Colonic mucosa (tissue), 4 donors: Measurements from ENCODE around the gene KCNK16. TPM values are rescaled to one million over a fixed set of nuclear protein-coding genes. Genes with fewer than 3 reads are reported as not detected.

ENCODE experiments used
- DNase-seq: peaks from one replicate; pipeline ENCODE4 v3.0.0-alpha.2; 2020
- H3K27ac ChIP-seq: fragments of 200-600 bp; one replicate; pipeline ENCODE4 v1.8.0; 2021
- H3K27me3 ChIP-seq: fragments of 200-600 bp; one replicate; pipeline ENCODE4 v1.8.0; 2021
- H3K36me3 ChIP-seq: fragments of 200-600 bp; one replicate; pipeline ENCODE4 v1.8.0; 2021
- H3K4me1 ChIP-seq: fragments of 200-600 bp; one replicate; pipeline ENCODE4 v1.8.0; 2021; ENCODE audit warnings: mild to moderate bottlenecking
- H3K4me3 ChIP-seq: fragments of 200-600 bp; one replicate; pipeline ENCODE4 v1.8.0; 2021
- H3K9ac ChIP-seq, 2 donors: one replicate each; pipeline ENCODE4 v1.7.0; 2013; ENCODE audit warnings: control low read depth in 2 of 2, low read depth in 2 of 2, low read length in 2 of 2
- H3K9me3 ChIP-seq: fragments of 200-600 bp; one replicate; pipeline ENCODE4 v1.8.0; 2021
- intact Hi-C: fragments of 100-400 bp; cut with DNase I; formaldehyde crosslinking; loops from one replicate; pipeline ENCODE4 v1.14.1; 2022
- total RNA-seq, 2 donors: library from RNA; stranded (reverse); fragmentation: NEBNext Ultra II Directional in 1 of 2; extraction: Animal tissue kit (Norgen Biotek cat#: 25700) in 1 of 2; gene quantifications; one replicate each; pipeline ENCODE4 v1.2.1, GENCODE V29; 2021
- TF ChIP-seq, protein P1 (sequence below): fragments of 200-600 bp; IDR thresholded peaks from one replicate; pipeline ENCODE4 v1.8.0; 2022; ENCODE audit warnings: antibody characterized with exemption, mild to moderate bottlenecking
- donor health status: healthy.
- donor health status: DM: no; HTN: no; CAD: no.
- donor health status: DM: no; HTN: no; CAD: no.

KCNK16 gene
- total RNA-seq, 2 donors from 2014 or later: not detected

DNA sequence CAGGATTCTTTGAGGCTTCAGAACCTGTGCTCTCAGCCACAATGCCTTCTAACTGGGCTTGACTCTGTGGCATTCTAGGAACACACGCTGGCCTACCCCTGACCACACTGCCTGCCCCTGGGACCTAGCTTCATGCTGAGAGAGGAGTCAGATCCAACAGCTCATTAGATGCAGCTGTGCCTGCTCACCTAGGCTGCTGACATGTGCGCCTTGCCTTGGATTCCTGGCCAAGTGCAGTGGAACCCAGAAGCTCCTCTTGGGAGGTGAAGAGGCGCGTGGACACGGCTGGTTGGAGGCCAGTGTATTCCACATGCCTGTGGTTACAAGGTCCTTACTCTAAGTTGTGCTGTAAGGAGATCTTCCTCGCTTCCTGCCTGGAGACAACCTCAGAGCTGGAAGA is 24.7 kb upstream of the KCNK16 start:
- Histone ChIP-seq H3K27ac (no peak overlapping the region), H3K9ac (no peak overlapping the region), H3K36me3 (no peaks in the 10 kb centered on the region), H3K9me3 (no peaks in the 10 kb centered on the region), H3K4me1 (no peaks in the 10 kb centered on the region), H3K27me3 (no peaks in the 10 kb centered on the region), H3K4me3 (no peak overlapping the region)
- intact Hi-C loops: loop anchor here (5.0 kb wide), 1 partner anchor 1480 kb away; no protein-coding TSS in a partner anchor
- TF ChIP-seq, protein P1, sequence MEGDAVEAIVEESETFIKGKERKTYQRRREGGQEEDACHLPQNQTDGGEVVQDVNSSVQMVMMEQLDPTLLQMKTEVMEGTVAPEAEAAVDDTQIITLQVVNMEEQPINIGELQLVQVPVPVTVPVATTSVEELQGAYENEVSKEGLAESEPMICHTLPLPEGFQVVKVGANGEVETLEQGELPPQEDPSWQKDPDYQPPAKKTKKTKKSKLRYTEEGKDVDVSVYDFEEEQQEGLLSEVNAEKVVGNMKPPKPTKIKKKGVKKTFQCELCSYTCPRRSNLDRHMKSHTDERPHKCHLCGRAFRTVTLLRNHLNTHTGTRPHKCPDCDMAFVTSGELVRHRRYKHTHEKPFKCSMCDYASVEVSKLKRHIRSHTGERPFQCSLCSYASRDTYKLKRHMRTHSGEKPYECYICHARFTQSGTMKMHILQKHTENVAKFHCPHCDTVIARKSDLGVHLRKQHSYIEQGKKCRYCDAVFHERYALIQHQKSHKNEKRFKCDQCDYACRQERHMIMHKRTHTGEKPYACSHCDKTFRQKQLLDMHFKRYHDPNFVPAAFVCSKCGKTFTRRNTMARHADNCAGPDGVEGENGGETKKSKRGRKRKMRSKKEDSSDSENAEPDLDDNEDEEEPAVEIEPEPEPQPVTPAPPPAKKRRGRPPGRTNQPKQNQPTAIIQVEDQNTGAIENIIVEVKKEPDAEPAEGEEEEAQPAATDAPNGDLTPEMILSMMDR: no peak
- DNase-seq: no peak

DNA sequence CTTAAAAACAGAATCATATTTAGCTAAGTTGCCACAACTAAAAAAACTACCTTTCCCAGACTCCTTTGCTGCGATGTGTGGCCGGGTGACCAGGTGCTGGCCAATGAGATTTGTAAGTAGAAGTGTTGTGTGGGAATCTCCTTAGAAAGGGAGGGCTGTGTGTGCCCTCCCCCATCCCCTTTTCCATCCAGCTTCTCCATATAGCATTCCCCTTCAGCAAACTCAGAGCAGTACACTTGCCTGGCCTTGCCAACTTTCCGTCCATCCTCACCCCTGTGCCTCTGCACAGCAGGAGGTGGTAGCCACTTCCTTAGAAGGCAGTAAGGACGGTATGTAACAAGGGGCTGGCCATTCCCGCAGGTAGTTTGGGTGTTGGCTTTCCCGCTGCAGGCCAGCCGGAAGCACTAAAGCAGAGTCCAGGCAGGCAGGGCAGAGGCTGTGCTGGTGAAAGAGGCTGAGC is 22.3 kb upstream of the KCNK16 start:
- H3K9ac ChIP-seq: no peak overlapping the region
- H3K9me3 ChIP-seq: no peaks in the 10 kb centered on the region
- no peak overlapping the region for H3K4me3 ChIP-seq
- TF ChIP-seq, protein P1: no peak
- no peaks in the 10 kb centered on the region for H3K4me1 ChIP-seq
- H3K27me3 ChIP-seq: no peaks in the 10 kb centered on the region
- no peaks in the 10 kb centered on the region for H3K36me3 ChIP-seq
- intact Hi-C loops: loop anchor here (5.0 kb wide), 1 partner anchor 1482 kb away; no protein-coding TSS in a partner anchor
- H3K27ac ChIP-seq: no peak overlapping the region
- DNase-seq: no peak

DNA sequence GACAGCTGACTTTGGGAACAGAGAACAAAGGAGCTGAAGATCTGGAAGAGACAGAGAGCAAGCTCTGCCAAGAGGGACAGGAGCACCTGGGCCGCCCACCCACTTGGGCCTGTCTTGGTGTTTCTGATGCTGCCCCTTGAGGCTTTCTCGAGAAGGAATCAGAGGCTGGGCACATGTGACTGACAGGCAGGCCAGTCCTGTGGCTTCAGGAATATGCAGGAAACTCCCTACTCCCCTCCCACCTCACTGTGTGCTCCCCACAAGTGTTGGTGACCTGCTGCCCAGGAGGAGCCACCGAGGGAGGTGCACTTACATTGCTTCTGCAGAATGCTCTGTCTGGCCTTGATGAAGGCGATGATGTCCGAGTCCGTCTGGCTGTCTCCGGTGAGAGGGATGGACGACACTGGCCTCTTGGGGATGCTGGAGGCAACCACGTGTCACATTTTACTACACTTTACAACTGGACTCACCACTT is 20.9 kb upstream of the KCNK16 start:
- intact Hi-C loops: no loop called here

DNA sequence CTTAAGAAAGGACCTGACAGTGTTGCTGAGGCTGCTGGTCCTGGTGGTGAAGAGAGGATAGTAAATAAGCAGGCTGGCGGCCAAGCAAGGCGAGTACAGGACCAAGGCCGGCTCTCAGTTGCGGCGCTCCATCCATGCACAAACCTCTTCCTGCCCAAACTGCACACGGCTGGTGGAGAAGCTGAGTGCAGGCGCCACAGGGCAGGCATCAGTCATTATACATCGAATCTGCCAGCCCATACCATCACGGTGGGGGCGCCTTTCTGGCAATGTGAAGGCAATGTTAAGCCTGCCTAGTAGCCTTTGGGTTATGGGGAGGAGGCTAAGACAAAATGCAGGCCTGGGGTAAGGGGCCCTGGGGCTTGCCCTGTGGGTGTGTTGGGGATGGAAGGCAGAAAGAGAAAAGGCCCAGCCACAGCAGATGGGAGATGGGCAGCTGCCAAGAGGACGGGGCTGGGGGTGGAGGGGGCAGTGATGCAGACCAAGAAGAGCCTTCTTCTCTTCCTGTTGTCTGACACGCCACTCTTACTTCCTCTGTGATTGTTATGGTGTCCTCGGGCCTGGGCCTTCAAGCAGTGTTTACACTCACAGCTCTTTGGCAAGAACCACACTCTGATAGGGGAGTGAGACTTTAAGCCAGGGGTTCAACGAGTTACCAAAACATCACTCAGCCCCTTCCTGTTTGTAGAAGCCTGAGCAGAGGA is 20.3 kb upstream of the KCNK16 start:
- Histone ChIP-seq H3K27me3 (no peaks in the 10 kb centered on the region), H3K9me3 (no peaks in the 10 kb centered on the region), H3K4me3 (no peak overlapping the region), H3K36me3 (no peaks in the 10 kb centered on the region), H3K27ac (no peak overlapping the region), H3K4me1 (no peaks in the 10 kb centered on the region), H3K9ac (no peak overlapping the region)
- no peak for DNase-seq
- TF ChIP-seq, protein P1: no peak
- intact Hi-C loops: no loop called here

More for the DNA sequence above, 20.9 kb upstream of the KCNK16 start:
- DNase-seq: no peak
- no peak overlapping the region for H3K27ac ChIP-seq
- no peak overlapping the region for H3K9ac ChIP-seq
- H3K4me1 ChIP-seq: no peaks in the 10 kb centered on the region
- no peak overlapping the region for H3K4me3 ChIP-seq
- H3K36me3 ChIP-seq: no peaks in the 10 kb centered on the region
- TF ChIP-seq, protein P1: no peak
- no peaks in the 10 kb centered on the region for H3K9me3 ChIP-seq
- H3K27me3 ChIP-seq: no peaks in the 10 kb centered on the region

DNA sequence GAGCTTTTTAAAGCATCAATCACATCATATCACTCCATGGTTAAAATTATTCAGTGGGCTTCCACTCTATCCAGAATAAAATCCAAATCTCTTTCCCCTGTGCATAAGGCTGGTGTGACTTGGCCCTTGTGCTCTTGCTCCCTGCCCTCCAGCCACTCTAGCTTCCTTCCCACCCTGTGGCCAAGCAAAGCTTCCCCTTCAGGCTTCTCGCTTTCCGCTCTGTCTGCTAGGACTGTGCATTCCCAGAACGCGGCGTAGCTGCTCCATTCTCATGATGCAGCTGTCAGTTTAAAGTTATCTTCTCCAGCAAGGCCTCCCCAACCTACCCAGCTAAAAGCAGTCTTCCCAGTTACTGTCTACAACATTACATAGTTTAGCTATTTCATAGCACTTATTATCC is 19.4 kb upstream of the KCNK16 start:
- TF ChIP-seq, protein P1: no peak
- H3K36me3 ChIP-seq: no peaks in the 10 kb centered on the region

More for the DNA sequence above, 19.4 kb upstream of the KCNK16 start:
- Histone ChIP-seq H3K27me3 (no peaks in the 10 kb centered on the region), H3K4me1 (no peaks in the 10 kb centered on the region), H3K27ac (no peak overlapping the region), H3K9ac (no peak overlapping the region), H3K9me3 (no peaks in the 10 kb centered on the region), H3K4me3 (no peak overlapping the region)
- intact Hi-C loops: no loop called here
- DNase-seq: no peak
